ENCODE results near the gene CLEC4E.

CLEC4E gene

GRCh38 chr12:8532045-8532444 is 8.7 kb downstream of the CLEC4E start:
- no peak overlapping the region for H3K27ac ChIP-seq
- TF ChIP-seq CTCF (IDR thresholded peaks at IDR 0.05) = no peak
- TF ChIP-seq ZFX (IDR thresholded peaks at IDR 0.05; ENCODE audit: borderline replicate concordance) = no peak

DNA sequence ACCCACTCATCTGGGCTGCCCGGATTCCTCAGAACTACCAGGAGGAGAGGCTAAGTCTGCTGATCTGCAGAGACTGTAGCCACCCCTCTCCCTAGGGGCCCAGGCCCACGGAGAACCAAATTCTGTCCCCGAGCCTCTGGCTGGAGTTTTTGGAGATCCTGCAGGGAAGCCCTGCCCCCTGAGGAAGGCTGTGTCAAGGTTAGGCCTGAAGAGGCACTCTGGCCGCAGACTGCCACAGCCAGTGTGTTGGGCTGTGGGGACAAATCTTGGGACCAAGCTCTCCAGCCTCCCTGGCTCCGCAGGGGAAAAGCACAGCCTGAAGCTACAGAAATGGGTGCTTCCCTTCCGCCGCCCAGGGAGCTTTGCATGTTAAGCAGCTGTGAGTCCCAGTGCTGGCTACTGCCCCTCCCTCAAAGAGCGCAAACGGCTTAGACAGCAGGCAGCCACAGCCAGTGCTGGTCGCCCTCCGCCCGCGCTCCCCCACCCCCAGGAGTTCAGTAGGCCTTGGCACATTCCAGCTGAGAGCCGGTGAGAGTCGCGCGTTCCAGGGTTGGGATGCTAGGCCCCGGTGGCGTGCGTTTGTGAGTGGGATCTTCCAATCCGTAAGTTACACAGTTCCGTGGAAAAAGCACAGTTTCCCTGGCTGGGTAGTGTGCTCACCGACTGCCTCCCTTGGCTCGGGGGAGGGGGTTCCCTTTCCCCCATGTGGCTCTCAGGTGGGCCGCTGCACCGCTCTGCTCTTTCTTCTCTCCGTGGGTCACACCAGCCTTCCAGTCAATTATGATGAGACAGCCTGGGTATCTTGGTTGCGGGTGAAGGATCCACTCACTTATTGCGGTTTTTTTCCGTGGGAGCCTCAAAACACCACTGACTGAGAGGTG is 13.2 kb downstream of the CLEC4E start:
- no peak for TF ChIP-seq CTCF (IDR thresholded peaks at IDR 0.05)
- TF ChIP-seq ZFX (IDR thresholded peaks at IDR 0.05; ENCODE audit: borderline replicate concordance) = no peak
- H3K27ac ChIP-seq = no peak overlapping the region

- H3K27ac ChIP-seq = no peak overlapping the region
- TF ChIP-seq CTCF (IDR thresholded peaks at IDR 0.05) (no peak), ZFX (IDR thresholded peaks at IDR 0.05; ENCODE audit: borderline replicate concordance) (no peak)
Measured at GRCh38 chr12:8519171-8519570, 21.5 kb downstream of the CLEC4E start.

DNA sequence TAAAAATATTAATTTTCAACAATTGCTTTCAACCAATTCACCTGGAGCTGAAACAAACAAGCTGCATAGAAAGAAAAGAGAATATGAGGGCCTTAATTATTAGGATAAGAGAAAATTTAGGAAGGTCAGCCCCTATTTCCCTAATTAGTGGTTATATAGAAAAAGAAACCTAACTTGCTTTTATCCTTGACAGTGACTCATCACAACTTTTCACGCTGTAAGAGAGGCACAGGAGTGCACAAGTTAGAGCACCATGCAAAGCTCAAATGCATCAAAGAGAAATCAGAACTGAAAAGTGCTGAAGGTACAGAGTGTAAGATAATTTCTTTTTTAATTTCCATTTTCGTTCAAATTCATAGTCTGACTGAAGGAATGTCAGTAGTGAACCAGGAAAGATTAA is 22.7 kb downstream of the CLEC4E start:
- H3K27ac ChIP-seq = no peak overlapping the region
- TF ChIP-seq CTCF (IDR thresholded peaks at IDR 0.05) (no peak), ZFX (IDR thresholded peaks at IDR 0.05; ENCODE audit: borderline replicate concordance) (no peak)

- no peak within 1 kb of the TSS for H3K27ac ChIP-seq
- no peak for TF ChIP-seq ZFX (IDR thresholded peaks at IDR 0.05; ENCODE audit: borderline replicate concordance)
- no peak for TF ChIP-seq CTCF (IDR thresholded peaks at IDR 0.05)
Measured at GRCh38 chr12:8513256-8513655, 27.4 kb downstream of the CLEC4E start, which contains the start of gene CLEC4D. Gene CLEC4D, plus strand, starts transcription at chr12:8513503. Its CDS starts 230 bp downstream, at chr12:8513733.

DNA sequence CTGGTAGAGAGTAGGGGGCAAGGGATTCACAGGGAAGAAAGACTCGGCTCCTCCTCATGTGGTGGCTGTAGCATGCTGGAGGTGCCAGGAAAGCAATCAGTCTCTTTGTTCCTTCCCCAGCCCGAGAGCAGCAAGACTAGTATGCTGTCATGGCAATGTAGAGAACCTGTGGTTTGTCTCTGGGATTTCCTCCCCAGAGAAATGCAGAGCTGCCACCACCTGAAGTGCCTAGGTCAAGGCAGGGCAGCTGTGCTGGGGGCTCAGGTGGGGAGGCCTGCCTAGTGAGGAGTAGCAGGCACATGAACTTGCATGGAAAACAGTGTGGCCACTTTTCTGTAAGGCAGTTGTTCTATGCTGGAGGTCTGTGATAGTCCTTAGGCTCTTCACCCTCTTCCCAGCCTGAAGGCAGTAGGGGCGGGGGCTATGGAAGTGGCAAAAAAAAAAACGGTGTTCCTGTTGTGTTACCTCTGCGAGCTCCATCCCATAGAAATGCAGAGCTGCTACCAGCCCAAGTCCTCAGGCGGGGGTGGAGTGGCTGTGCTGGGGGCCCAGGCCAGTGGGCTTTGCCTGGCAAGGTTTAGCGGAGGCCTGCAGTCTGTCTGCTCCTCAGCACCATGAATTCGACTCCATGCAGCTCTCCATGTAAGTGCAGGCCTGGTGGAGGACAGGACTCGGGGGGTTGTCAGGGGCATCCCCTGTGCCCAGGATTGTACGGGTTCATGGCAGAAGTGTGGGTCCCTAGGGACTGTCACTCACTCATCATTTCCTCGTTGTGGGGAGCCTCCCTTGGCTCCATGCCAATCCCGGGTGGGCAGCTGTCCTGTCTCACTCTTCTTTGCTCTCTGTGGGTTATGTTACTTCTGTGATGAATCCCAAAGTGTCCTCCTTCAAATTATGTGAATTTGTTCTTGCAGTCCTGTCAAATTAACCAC is 31.5 kb downstream of the CLEC4E start:
- H3K27ac ChIP-seq = no peak overlapping the region
- no peak for TF ChIP-seq CTCF (IDR thresholded peaks at IDR 0.05)
- no peak for TF ChIP-seq ZFX (IDR thresholded peaks at IDR 0.05; ENCODE audit: borderline replicate concordance)

Measured in 22Rv1 (cell line).